Type B pancreatic cell (in vitro differentiated cells): ENCODE data around the gene ANXA2. TPM values are rescaled to one million over a fixed set of nuclear protein-coding genes. Genes with fewer than 3 reads are reported as not detected.
A peak's percentile ranks its signal among the peaks of the same experiment; 100 is the strongest.

Experiments used
- DNase-seq: peaks from one replicate; pipeline ENCODE4 v3.0.0; 2021; ENCODE audit warnings: mixed read lengths; ENCODE audit not compliant: unreplicated experiment; ENCODE audit errors: extremely low spot score
- H3K27ac Mint-ChIP-seq: 2 replicates; pipeline ENCODE4 v1.8.0; 2021; ENCODE audit warnings: mild to moderate bottlenecking, mixed read lengths
- H3K27me3 Mint-ChIP-seq: 2 replicates; pipeline ENCODE4 v1.8.0; 2021; ENCODE audit warnings: mixed read lengths
- H3K36me3 Mint-ChIP-seq: 2 replicates; pipeline ENCODE4 v1.8.0; 2021; ENCODE audit warnings: mixed read lengths
- H3K4me1 Mint-ChIP-seq: one replicate; pipeline ENCODE4 v1.8.0; 2021; ENCODE audit warnings: mixed read lengths; ENCODE audit not compliant: unreplicated experiment
- H3K4me3 Mint-ChIP-seq: 2 replicates; pipeline ENCODE4 v1.8.0; 2021; ENCODE audit warnings: mild to moderate bottlenecking, mixed read lengths
- H3K9me3 Mint-ChIP-seq: 2 replicates; pipeline ENCODE4 v1.8.0; 2021; ENCODE audit warnings: mixed read lengths
- CTCF ChIP-seq: fragments of 200-600 bp; sonication (generic); conservative IDR thresholded peaks from 2 replicates; pipeline ENCODE4 v1.5.0; 2021; ENCODE audit warnings: antibody characterized with exemption, mild to moderate bottlenecking
- total RNA-seq: library from RNA; stranded (reverse); gene quantifications from 2 replicates; pipeline ENCODE4 v1.2.1, GENCODE V29; 2021; ENCODE audit warnings: low replicate concordance

Gene ANXA2
- total RNA-seq, 1 donor from 2014 or later: 493 TPM

DNA sequence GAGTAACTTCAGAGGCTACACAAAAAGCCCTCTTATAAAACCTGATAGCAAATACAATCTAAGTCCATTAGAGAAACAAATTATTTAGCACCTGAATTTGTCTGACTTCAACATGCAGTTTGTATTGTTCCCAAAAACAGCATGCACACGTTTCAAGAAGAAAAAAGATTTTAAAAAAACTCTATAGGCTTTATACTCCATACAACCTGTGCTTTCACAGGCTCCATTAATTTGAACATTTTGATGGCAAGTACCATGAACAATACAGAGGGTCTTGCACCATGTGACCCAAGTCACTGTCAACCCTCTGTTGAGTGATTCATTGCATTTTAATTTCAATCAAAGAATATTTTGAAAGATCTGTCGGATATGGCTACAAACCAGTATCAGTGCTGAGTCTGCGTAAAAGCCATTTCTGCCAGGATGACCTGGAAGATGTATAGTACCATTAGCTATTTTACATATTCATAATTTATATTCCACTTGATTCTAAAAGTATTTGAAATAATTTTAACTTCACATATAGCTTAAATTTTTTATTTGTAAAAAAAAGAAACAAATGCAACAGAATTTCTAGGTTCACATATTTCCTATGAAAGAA is 13.2 kb downstream of the ANXA2 start:
- Mint-ChIP-seq H3K27me3 (no peaks in the 10 kb centered on the region), H3K27ac (peak overlapping the region; percentile 63), H3K4me3 (no peak overlapping the region), H3K4me1 (peaks cover 31% of the 10 kb centered on the region), H3K36me3 (peaks cover 55% of the 10 kb centered on the region), H3K9me3 (peaks cover 6% of the 10 kb centered on the region)
- no peak for DNase-seq
- TF ChIP-seq CTCF: no peak

DNA sequence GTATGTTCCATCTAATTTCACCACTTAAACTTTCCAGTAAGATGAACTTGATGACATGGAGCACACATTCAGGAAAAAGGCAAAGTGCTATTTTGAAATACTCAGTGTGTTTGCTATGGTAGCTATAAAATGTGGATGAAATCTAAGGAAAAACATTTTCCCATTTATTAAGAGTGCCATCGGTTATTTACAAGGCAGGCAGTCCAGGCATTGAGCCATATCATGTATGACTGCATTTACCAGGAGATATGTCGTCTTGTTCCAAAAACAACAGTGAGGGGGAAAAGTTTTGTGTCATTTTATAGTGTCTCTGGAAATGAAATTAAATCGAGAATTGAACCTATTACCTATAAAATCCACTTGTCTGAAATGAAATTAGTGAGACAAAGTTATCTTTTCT is 13.7 kb downstream of the ANXA2 start:
- peak overlapping the region; percentile 63 for H3K27ac Mint-ChIP-seq
- H3K4me3 Mint-ChIP-seq: peak overlapping the region; percentile 12
- no peak for TF ChIP-seq CTCF
- H3K9me3 Mint-ChIP-seq: peaks cover 6% of the 10 kb centered on the region
- H3K27me3 Mint-ChIP-seq: no peaks in the 10 kb centered on the region
- no peak for DNase-seq
- H3K36me3 Mint-ChIP-seq: peaks cover 52% of the 10 kb centered on the region
- H3K4me1 Mint-ChIP-seq: peaks cover 30% of the 10 kb centered on the region

DNA sequence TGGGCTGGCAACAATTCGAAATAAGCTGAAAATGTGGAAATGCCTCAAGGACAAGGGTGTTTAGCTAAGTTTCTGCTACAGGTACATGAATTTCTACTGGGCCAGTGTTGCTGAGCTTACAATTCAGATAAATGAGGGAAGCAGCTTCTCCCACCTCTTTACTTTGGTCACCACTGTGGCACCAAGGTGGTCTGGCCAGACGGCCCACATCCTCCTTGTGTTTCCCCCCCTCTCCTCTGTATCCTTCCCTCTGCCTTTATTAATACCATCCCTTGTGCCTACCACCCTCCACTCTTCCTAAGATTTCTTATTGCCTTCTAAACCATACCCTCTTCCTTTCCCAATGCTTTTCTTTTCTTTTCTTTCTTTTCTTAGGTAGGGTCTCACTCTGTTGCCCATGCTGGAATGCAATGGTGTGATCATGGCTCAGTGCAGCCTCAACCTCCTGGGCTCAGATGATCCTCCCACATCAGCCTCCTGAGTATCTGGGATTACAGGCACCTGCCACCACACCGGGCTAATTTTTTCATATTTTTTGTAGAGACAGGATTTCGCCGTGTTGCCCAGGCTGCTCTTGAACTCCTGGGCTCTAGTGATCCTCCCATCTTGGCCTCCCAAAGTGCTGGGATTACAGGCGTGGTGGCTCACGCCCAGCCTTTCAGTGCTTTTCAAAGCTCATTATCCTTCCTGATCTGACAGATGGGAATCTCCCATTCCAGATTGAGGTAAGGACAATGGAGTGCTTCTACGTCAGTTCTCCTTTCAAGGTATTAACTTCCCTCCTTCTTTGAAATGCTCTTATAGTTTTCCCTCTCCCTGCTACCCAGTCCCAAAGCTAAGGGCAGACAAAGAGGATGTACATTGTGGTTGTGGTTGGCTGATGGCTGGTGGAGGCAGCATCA is 14.8 kb downstream of the ANXA2 start:
- DNase-seq: no peak
- Mint-ChIP-seq H3K4me1 (peaks cover 30% of the 10 kb centered on the region), H3K9me3 (peaks cover 6% of the 10 kb centered on the region), H3K36me3 (peaks cover 53% of the 10 kb centered on the region), H3K27me3 (no peaks in the 10 kb centered on the region), H3K27ac (peak overlapping the region; percentile 75), H3K4me3 (no peak overlapping the region)
- TF ChIP-seq CTCF: no peak

DNA sequence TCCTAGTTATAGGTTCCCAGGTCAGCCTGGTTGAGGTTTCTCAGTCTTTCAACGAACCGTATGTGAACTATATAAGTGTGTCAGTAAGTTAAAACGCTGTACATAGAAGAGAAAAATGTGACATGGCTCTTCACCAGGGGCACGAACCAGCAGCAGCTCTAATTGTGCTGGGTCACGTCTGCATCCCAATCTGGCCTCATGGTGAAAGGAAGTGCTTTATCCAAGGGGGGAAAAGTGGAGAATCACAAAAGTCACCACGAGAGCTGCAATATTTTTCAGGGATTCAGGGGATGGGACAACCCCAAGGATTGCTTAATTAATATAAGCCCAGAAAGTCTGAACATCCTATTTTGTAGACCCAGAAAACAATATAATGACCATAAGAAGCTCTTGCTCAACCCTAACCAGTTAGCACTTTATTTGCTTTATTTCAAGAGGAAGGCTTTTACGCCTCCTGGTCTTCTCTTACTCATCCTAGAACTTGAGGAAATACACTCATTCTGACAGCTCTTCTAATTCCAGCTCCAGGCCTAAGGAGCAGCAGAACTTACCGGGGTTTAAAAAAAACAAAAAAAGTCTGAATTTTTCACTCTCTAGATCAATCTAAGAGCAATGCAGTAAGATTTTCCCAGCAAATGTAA is 16.5 kb downstream of the ANXA2 start:
- H3K4me3 Mint-ChIP-seq: peak overlapping the region; percentile 66
- peaks cover 55% of the 10 kb centered on the region for H3K36me3 Mint-ChIP-seq
- no peaks in the 10 kb centered on the region for H3K27me3 Mint-ChIP-seq
- peaks cover 27% of the 10 kb centered on the region for H3K4me1 Mint-ChIP-seq
- no peaks in the 10 kb centered on the region for H3K9me3 Mint-ChIP-seq
- TF ChIP-seq CTCF: no peak
- H3K27ac Mint-ChIP-seq: peak overlapping the region; percentile 60
- no peak for DNase-seq

GRCh38 chr15:60379525-60380274 is 18.1 kb downstream of the ANXA2 start:
- Mint-ChIP-seq H3K36me3 (peaks cover 55% of the 10 kb centered on the region), H3K9me3 (no peaks in the 10 kb centered on the region), H3K4me3 (peak overlapping the region; percentile 69), H3K27me3 (no peaks in the 10 kb centered on the region), H3K4me1 (peaks cover 43% of the 10 kb centered on the region), H3K27ac (peak overlapping the region; percentile 96)
- no peak for DNase-seq
- TF ChIP-seq CTCF: no peak
